Stimulated activated CD8-positive, alpha-beta memory T cell treated with anti-CD3 and anti-CD28 coated beads, Interleukin-2, amount 100 ng/mL, for 48 hours (primary cell): ENCODE data around the gene PPP1R15B.
"Not testable (repeated sequence)": the region's sequence is repeated elsewhere in the genome, so short reads cannot be mapped to it uniquely, and the experiment has no call there.

ENCODE experiments used
- DNase-seq, 2 donors: peaks; one replicate each; pipeline ENCODE4 v3.0.0-alpha.2; 2020; ENCODE audit warnings: low read depth in 2 of 2

The PPP1R15B gene

DNA sequence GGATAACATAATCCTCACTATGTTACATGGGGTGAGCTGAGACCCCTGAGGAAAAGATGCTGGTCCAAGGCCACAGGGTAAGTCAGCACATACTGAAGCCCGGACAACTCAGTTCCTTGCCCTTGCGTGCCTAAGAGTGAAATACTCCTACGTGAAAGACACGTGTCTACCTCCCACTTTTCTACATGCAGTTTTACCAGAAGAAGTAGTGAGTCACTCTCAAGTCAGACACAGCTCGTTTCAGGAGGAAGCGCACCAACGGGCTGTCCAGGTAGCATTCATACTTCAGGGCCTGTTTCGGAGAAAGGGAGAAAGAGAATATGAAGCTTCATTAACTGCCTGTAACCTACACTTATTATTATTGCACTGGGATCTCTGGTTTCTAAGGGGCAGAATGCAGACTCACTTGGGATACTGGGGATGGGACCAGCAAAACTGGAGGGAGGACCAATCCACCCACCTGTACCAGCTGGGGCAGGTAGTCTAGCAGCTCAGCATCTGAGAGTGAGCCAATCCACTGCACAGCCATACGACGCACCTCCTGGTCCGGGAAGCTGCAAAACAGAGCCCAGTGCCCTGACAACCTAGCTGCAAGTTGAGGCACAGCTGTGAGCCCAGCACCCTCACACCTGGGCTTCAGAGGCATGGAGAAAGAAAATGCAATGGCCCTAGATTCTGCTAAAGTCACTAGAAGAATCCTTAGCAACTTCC is 32.4 kb upstream of the PPP1R15B start:
- no peak for DNase-seq

DNA sequence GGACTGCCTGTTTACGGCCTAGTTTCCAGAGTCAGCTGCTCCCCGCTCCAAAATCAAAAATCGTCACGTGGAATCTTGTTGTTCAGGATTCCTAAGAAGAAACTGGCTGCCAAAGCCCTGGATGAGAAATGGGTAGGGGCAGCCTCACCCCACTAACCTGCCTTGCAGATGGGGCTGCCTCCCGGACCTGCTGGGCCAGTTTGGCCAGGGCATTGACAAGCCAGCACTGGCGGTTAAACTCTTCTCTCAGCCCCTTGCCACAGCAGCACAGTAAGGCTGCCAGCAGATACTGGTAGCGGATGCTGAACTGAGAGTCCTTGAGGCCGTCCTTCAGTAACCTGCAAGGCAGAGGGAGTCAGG is 31.6 kb upstream of the PPP1R15B start:
- no peak for DNase-seq

DNA sequence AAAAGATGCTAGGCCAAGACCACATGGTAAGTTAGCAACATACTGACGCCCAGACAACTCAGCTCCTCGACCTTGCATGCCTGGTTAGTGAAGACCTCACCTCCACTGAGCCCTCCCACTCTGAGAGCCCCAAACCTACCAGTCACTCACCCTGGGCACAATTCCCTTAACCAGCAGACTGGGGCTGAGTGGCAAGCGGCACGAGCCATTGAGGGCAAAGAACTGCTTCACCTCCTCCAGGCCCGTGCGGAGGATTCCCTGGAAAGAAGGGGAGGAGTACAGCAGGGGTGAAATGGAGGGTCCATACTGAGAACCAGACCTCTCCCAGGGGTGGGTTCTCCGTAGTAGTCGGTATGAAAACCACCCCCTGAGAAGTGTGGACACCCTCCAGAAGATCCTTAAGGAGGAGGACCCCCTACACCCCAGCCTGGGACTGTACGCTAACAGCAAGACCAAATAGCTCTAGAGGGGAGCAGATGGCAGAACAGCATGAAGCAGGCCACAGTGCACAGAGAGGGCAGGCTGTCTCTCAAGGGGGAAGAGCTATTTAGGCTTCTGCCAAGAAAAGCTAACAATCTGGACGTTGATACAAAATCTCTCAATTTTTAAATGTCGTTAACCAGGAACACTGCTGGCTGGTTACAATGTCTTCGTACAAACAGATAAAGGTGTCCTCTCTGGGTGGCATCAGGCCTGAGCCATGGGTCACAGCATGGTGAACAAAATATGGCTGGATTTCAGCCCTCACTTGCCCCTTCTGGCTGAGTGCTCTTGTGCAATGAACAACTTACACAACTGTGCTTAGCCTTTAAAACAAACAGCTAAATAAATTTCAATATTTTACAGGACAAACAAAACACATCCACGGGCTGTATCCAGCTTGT is 31.0 kb upstream of the PPP1R15B start:
- DNase-seq = no peak

DNA sequence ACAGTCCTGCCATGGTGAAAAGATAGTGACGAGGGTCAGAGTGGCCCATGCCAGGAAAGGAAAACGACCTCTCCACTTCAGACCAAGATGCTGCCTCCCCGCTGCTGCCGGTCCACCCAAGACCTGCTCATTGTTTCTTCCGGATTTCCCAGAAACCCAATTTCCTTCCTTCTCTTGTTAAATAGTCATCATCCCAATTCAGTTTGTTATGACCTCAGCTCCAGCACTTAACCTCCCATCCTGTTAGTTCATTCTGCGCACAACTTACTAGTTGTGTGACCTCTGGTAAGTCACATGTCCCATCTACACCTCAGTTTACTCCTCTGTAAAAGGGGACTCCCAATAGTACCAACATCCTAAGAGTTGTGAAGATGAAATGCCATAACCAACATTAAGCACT is 29.9 kb upstream of the PPP1R15B start:
- DNase-seq = no peak

DNA sequence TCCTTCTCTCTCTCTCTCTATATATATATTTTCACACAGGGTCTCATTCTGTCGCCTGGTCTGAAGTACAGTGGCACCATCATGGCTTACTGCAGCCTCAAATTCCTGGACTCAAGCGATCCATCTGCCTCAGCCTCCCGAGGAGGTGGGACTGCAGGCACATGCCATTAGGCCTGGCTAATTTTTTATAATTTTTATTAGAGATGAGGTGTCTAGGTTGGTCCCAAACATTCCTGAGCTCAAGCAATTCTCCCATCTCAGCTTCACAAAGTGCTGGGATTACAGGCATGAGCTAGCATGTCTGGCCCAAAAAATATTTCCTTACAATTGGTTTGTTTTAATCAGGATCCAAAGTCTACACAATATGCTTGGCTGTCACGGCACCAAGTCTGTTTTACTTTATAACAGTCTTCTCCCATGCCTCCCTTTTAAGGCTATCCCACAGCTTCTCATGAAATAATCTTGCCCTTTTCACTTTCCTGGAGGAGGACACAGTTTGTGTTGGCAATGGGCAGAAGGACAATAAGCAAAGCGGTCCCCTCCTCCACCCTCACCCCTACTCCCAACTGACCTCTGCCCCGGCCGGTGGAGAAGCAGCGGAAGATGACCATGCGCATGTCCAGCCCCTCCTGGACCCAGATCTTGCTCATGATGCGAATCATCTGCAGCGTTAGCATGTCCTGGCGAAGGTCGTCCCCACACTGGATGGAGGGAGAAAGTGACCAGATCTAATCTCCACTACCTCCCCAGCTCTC is 28.2 kb upstream of the PPP1R15B start:
- DNase-seq = no peak

DNA sequence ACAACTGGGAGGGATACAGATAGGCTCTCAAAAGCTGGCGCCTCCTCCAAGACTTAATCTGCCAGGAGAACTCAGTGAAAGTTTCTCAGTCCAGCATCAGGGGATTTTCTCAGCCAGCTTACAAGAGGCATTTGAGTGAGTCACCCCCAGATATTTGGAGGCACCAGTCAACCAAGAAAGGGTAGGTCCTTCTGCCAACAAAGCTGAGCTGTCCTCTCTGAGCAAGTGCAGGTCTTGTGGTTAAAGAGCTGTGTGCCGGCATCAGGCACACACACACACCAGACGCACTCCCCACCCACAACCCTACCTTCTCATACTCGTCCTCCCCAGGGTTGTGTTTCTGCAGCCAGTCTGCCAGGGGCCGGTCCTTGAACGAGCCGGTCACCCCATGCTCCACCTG is 27.0 kb upstream of the PPP1R15B start:
- peak in 1 of 2 donors; percentile 6 for DNase-seq

DNA sequence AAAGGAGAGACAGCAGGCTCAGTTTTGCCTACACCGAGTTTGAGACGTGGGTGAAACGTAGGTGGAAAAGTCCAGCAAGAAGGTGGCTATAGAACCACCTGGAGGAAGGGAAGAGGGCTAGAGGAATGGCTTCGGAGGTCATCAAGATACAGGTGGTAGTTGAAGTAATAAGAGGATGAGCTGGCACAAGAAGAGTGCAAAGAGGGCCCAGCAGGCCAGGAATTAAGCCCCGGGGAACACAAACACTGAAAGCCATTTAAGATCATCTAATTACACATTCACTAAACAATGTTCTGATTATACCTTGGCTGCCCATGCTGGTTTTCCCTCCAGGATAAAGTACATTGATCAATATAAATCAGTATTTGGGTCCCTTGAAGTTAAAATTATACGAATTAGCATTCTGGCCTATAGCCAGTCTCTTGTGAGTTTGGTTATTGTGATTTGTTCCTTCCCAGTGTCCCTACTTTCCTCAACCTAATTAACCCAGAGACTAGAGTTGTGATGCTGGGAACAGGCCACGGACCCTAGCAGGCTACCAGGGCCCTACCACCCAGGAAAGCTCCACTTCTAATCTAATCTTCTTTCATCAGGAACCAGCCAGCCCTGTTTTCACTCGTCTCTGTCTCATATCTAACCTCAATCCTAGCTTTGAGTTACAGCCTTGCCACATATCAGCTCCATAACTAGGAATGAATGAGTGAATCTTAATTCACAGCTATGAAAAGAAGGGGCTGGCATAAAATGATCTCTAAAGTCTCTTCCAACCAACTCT is 26.4 kb upstream of the PPP1R15B start:
- no peak for DNase-seq

DNA sequence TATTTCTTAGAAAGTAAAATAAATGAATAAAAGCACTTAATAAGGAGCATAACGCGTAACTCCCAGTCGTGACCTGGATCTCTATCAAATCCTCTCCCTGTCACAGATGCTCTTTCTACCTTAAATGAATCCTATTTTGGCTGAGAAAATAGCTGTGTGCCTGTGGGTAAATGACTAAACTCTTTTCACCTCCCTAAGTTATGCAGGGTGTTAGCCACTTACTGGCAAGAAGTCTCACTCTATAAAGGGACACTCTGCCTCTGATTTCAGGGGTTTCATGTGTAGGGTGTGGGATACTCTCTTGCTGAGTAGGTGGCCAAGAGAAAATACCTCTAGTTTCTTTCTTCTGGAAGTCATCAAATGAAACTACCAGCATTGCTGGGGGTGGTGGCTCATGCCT is 24.3 kb upstream of the PPP1R15B start:
- DNase-seq = no peak

DNA sequence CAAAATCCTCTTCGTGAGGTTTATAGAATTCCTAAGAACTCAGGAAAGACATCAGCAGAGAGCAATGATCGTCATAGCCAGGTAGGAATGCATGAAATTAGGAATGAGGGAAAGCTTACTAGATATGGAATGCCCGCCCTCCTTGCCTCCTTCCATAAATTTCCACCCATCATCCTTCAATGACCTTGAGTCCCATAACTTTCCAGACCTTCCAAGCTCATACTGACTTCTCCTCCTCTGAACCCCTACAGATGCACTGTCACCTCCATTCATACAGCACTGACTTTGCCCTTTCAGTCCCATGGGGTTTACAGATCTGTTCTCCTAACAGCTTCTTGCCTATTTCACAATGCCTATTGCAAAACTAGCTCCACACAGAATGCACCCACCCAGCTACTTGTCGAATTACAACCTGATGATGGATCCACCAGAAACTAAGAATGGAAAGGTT is 23.8 kb upstream of the PPP1R15B start:
- no peak for DNase-seq

DNA sequence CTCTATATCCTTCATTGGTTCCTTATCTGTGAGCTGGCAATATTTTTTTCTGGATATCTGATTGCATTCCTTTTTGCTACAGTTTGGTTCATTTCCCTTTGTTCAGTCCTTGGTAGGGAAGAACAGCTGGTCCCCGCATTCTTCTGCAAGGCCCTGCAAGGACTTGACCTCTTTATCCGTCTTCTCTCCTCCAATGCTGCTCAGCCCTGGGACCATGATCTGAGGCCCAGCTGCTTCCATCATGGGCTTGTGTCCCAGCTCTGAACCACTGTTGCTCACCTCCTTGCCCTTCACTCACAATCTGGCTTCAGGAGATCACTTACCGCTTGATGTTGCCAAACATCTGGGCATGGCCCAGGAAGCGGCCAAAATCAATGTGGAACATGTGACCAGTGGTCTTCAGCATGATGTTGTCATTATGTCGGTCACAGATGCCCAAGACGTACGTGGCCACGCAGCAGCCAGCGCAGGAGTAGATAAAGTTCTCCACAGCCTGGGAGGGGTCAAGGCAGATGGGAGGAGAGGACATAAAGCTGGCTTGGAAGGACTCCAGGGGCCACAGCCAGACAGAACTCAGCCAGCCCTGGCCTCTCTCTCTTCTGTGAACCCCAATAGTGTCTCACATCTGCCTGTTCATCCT is 22.6 kb upstream of the PPP1R15B start:
- no peak for DNase-seq

DNA sequence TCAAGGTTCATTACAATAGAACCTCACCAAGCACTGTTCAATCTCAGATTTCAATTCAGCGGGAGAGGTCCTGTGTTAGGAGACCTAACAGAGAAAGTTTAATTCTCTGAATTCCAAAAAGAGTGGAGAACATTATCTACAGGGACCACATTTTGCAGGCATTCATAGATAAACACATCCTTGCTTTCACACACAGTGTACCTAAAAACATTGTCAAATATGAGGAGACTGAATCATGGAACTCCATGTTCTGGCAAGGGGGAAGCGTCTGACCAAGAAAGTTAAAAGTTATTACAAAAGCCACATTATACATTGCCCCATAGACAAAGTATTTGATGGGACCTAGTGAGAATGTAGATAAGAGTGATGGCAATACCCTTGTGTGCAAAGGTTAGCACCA is 21.1 kb upstream of the PPP1R15B start:
- DNase-seq = no peak

DNA sequence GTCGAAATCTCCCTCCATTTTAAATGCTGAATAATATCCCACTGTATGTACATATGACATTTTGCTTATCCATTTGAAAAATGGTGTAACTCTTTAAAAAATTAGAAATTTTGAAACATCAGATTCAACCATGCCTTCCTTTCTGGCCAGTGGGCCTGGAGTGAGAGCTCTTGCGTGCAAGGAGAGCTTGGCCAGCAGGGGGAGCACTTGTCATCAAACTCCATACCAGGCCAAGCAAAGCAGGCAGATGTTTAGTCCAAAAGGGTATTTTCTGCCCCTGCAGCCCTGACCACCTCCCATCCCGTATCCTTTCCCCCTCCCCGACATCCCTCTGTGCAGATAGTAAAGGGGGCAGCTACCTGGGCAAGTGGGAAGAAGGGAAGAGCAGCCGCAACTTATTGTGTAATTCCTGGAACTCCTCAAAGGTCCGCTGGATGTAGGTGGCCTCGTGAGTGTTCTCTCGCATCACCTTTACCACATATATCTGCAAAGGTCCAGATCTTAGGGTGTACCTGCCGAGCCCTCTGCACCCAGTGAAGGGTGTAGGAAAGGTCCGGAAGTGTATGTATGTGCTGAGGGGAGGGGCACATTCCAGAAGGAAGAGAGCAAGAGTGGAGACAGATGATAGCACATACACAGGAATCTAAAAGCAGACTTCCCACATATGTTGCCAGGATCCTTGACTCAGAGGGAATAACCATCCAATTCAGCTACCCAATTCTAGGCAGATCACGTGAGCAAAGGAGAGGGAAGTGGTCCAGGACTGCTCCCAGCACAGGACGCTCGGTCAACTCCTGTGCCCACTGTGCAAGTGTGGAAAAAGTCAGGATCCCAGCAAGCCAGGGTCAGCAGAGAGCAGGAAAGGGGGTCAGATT is 19.9 kb upstream of the PPP1R15B start:
- peak; percentile 66 to 72 for DNase-seq

DNA sequence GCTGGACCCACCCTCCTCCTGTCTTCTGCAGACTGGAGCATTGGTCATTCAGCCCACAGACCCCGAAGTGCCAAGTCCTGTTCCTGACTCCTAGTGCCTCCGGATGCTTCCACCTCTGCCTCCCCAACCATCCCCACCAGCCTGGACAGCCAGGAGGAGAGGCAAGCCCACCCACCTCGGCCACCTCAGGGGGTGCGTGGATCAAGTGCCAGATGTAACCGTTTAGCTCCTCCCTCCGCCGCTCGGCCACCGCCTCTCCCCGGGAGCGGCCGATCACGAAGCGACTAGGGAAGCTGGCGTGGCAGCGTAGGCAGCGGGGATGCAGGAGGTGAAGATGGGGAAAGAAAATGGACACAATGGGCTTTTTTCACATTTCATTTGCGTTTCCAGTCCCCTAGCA is 18.1 kb upstream of the PPP1R15B start:
- no peak for DNase-seq

DNA sequence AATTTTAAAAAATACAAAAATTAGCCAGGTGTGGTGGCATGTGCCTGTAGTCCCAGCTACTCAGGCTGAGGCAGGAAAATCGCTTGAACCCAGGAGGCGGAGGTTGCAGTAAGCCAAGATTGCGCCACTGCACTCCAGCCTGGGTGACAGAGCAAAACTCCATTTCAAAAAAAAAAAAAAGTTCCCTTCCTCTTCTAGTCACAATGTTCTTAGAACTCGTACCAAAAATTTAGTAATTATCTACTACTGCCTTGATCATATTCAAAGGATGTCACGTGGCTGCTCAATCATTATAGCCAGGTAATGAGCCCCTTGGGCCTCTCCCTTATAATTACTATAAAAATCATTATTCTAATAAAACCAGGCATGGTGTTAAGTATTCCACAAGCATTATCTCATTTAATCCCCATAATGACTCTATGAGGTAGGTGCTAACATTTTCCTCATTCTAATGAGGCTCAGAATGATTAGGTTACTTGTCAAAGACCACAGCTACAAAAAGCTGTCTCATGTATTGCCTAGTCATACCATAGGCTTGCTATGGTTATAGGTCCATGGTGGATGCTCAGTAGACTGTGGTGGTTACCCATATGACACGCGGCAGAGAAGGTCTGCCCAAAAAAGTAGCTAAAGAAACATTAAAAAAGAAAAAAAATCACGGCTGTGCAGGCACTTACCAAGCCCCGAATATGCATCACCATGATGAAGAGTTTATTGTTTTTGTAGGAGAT is 15.5 kb upstream of the PPP1R15B start:
- DNase-seq = no peak

DNA sequence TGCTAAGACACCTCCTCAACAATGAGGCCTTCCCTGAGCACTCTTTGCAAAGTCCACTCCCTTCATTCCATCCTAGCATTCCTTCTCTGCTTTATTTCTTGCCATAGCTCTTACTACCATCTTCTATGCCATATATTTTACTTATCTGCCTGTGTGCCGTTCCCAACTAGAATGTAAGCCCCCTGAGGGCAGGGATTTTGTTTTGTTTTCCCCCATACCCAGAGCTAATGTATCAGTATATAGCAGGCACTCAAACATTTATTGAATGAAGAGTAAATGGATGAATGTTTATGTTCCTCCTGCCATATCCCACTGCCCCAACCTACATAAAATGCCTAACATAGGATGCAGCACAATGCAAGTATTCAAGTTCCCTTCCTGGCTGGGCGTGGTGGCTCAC is 14.9 kb upstream of the PPP1R15B start:
- DNase-seq = no peak

DNA sequence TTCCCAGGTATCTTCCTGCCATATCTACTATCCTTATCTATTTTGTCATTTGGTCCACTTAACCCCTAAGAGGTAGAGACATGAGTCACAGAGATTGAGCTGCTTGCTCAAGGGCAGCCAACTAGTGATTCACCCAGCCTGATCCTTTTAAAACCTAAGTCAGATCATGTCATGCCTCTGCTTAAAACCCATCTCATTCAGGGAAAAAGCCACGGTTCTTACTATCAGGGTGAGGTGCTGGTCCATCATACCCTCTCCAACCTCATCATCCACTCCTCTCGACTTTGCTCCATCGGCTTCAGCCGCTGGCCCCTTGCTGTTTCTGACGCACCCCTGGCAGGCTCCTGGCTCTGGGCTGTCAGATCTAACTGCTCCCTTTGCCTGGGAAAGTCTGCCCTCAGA is 14.4 kb upstream of the PPP1R15B start:
- no peak for DNase-seq

DNA sequence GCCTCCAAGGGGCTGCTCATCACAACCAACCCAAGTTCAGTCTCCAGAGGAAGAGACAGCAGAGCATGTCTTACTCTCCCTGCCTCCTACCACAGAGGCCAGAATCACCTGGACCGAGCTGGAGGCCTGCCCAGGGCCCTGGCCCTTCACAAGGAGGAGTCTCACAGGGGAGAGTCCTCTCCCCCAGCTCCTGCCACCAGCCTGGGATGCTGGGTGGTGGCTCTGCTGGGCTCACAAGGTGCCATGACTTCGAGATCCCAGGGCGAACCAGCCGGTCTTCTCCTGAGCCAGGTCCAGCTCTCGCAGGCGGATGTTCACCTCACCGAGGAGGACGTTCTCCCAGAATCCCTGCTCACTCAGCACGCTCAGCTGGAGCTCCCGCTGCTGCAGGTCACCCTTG is 13.0 kb upstream of the PPP1R15B start:
- DNase-seq = no peak

DNA sequence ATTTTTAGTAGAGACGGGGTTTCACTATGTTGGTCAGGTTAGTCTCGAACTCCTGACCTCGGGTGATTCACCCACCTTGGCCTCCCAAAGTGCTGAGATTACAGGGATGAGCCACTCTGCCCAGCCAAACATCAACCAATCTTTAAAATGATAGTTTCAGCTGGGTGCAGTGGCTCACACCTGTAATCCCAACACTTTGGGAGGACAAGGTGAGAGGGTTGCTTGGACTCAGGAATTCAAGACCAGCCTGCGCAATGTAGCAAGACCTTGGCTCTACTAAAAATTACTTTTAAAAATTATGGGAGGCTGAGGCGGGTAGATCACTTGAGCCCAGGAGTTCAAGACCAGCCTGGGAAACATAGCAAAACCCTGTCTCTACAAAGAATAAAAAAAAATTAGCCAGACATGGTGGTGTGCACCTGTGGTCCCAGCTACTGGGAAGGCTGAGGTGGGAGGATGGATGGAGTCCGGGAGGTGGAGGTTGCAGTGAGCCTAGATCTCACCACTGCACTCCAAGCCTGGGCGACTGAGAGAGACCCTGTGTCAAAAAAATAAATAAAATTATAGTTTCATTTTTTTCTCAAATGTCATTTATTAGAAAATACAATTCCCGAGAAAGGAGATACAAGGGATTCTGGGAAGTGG is 10.6 kb upstream of the PPP1R15B start:
- not testable (repeated sequence) for DNase-seq

DNA sequence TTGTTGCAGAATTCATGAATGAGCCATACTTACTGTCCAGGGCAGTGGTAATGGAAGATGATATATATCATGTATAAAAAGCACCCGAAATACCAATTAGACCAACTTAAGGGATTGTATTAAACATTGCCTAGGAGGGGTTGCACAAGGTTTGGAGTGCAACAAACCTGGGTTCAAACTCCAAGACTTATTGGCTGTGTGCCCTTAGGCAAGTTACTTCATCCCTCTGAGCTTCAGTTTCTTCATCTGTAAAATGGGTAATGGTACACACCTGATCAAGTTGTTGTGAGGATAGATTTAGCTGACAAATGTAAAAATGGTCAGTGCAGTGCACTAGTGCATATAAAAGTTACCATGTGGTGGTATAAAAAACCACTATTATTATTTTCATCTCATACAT is 9.8 kb upstream of the PPP1R15B start:
- DNase-seq = no peak
